CD14-positive monocyte (primary cell): ENCODE results near the gene NFE2L1. TPM values are rescaled to one million over a fixed set of nuclear protein-coding genes. Genes with fewer than 3 reads are reported as not detected.
A peak's percentile ranks its signal among the peaks of the same experiment; 100 is the strongest.

Experiments used
- DNase-seq, 3 donors: peaks; one replicate each; pipeline ENCODE4 v3.0.0-alpha.2; 2011 to 2022
- H2AFZ ChIP-seq: 2 replicates; pipeline ENCODE4 v1.6.0; 2012; ENCODE audit warnings: mild to moderate bottlenecking, low read depth, low read length, inconsistent platforms; ENCODE audit not compliant: insufficient read depth, poor library complexity, severe bottlenecking
- H3K27ac ChIP-seq, 2 donors: 1 replicate in 1 of 2; 2 replicates in 1 of 2; pipeline ENCODE4 v1.5.1; 2012 to 2013; ENCODE audit warnings: low read length in 2 of 2, control low read depth in 1 of 2, inconsistent platforms in 1 of 2, low read depth in 1 of 2, mild to moderate bottlenecking in 1 of 2
- H3K27me3 ChIP-seq, 2 donors: one replicate each; pipeline versions ENCODE4 v1.6.0 to v1.6.1; 2011 to 2013; ENCODE audit warnings: low read length in 2 of 2; ENCODE audit not compliant: control insufficient read depth in 2 of 2, insufficient read depth in 2 of 2
- H3K36me3 ChIP-seq, 2 donors: replicated peaks in 1 of 2; 1 replicate in 1 of 2; 2 replicates in 1 of 2; pipeline versions ENCODE4 v1.5.1 to v1.6.1; 2012 to 2013; ENCODE audit warnings: low read length in 2 of 2, control low read depth in 1 of 2, inconsistent platforms in 1 of 2, mild to moderate bottlenecking in 1 of 2; ENCODE audit not compliant: insufficient read depth in 2 of 2, control insufficient read depth in 1 of 2
- H3K4me1 ChIP-seq, 2 donors: 1 replicate in 1 of 2; 2 replicates in 1 of 2; pipeline versions ENCODE4 v1.5.1 to v1.6.1; 2012 to 2013; ENCODE audit warnings: low read length in 2 of 2, control low read depth in 1 of 2, inconsistent platforms in 1 of 2, mild to moderate bottlenecking in 1 of 2, moderate library complexity in 1 of 2; ENCODE audit not compliant: insufficient read depth in 2 of 2, control insufficient read depth in 1 of 2
- H3K4me2 ChIP-seq: replicated peaks from 2 replicates; pipeline ENCODE3; 2012; ENCODE audit warnings: low read length, moderate library complexity, mild to moderate bottlenecking; ENCODE audit not compliant: poor library complexity, severe bottlenecking; ENCODE audit errors: extremely low read depth
- H3K4me3 ChIP-seq, 3 experiments: fragments of 200-600 bp in 1 of 3; sonication (generic) in 1 of 3; replicated peaks in 1 of 3; 1 replicate in 2 of 3; 2 replicates in 1 of 3; pipeline ENCODE4 v1.5.1; 2011 to 2013; ENCODE audit warnings: low read length in 3 of 3, mild to moderate bottlenecking in 3 of 3, control low read depth in 2 of 3, low read depth in 2 of 3, inconsistent platforms in 1 of 3, moderate library complexity in 1 of 3
- H3K79me2 ChIP-seq: 2 replicates; pipeline ENCODE4 v1.6.0; 2012; ENCODE audit warnings: mild to moderate bottlenecking, control low read depth, inconsistent platforms, low read length, moderate library complexity; ENCODE audit not compliant: insufficient read depth
- H3K9ac ChIP-seq: 2 replicates; pipeline ENCODE4 v1.6.0; 2017; ENCODE audit warnings: low read length, mild to moderate bottlenecking; ENCODE audit not compliant: insufficient read depth, poor library complexity, severe bottlenecking
- H3K9me3 ChIP-seq, 2 donors: replicated peaks in 1 of 2; 1 replicate in 1 of 2; 2 replicates in 1 of 2; pipeline versions ENCODE4 v1.5.1 to v1.6.1; 2012 to 2013; ENCODE audit warnings: low read length in 2 of 2, control low read depth in 1 of 2; ENCODE audit not compliant: control insufficient read depth in 1 of 2, insufficient read depth in 1 of 2
- H4K20me1 ChIP-seq: 2 replicates; pipeline ENCODE4 v1.6.0; 2012; ENCODE audit warnings: mild to moderate bottlenecking, low read length, control low read depth, moderate library complexity; ENCODE audit not compliant: insufficient read depth
- H3K27ac Mint-ChIP-seq, 7 donors: one replicate each; pipeline ENCODE4 v1.8.0; 2020; ENCODE audit warnings: mild to moderate bottlenecking in 7 of 7, mixed read lengths in 7 of 7, moderate library complexity in 6 of 7, inconsistent platforms in 2 of 7
- H3K27me3 Mint-ChIP-seq, 3 donors: one replicate each; pipeline ENCODE4 v1.8.0; 2021 to 2022; ENCODE audit warnings: low read depth in 3 of 3, mild to moderate bottlenecking in 3 of 3, mixed read lengths in 3 of 3, moderate library complexity in 3 of 3, inconsistent platforms in 1 of 3
- H3K36me3 Mint-ChIP-seq, 2 donors: one replicate each; pipeline ENCODE4 v1.8.0; 2020; ENCODE audit warnings: mixed read lengths in 2 of 2, inconsistent platforms in 1 of 2, mild to moderate bottlenecking in 1 of 2
- H3K4me1 Mint-ChIP-seq: one replicate; pipeline ENCODE4 v1.8.0; 2020; ENCODE audit warnings: mild to moderate bottlenecking, mixed read lengths
- H3K4me3 Mint-ChIP-seq, 2 donors: one replicate each; pipeline ENCODE4 v1.8.0; 2020; ENCODE audit warnings: mild to moderate bottlenecking in 2 of 2, mixed read lengths in 2 of 2, moderate library complexity in 1 of 2
- H3K9me3 Mint-ChIP-seq, 7 donors: one replicate each; pipeline ENCODE4 v1.8.0; 2020 to 2022; ENCODE audit warnings: mixed read lengths in 7 of 7, mild to moderate bottlenecking in 6 of 7, moderate library complexity in 6 of 7, inconsistent platforms in 2 of 7
- WGBS: methylation state at CpG from one replicate; pipeline ENCODE4 v1.1.5; 2013; ENCODE audit warnings: missing lambda C conversion rate; ENCODE audit not compliant: insufficient coverage; 5-methylcytosine and 5-hydroxymethylcytosine counted together
- intact Hi-C, 2 donors: fragments of 100-400 bp; cut with micrococcal nuclease; formaldehyde crosslinking; loops; one replicate each; pipeline versions ENCODE4 v1.15.0 to v1.15.1; 2023
- polyA plus RNA-seq, 3 donors: library from polyadenylated mRNA; depleted of rRNA in 1 of 3; unstranded in 2 of 3; stranded (reverse) in 1 of 3; fragments of 300-500 nt in 2 of 3; fragments of >200 nt in 1 of 3; fragmentation: Illumina TruSeq in 2 of 3; gene quantifications; 1 replicate in 2 of 3; 2 replicates in 1 of 3; pipeline ENCODE4 v1.2.3, GENCODE V29; 2012 to 2021
- TF ChIP-seq, protein P1 (sequence below): fragments of 200-600 bp; IDR thresholded peaks from one replicate; pipeline ENCODE4 v1.8.0; 2022; ENCODE audit warnings: antibody characterized with exemption, mild to moderate bottlenecking

NFE2L1 gene
- polyA plus RNA-seq, 3 donors = 2.8 to 27.0 (median 7.1) TPM

DNA sequence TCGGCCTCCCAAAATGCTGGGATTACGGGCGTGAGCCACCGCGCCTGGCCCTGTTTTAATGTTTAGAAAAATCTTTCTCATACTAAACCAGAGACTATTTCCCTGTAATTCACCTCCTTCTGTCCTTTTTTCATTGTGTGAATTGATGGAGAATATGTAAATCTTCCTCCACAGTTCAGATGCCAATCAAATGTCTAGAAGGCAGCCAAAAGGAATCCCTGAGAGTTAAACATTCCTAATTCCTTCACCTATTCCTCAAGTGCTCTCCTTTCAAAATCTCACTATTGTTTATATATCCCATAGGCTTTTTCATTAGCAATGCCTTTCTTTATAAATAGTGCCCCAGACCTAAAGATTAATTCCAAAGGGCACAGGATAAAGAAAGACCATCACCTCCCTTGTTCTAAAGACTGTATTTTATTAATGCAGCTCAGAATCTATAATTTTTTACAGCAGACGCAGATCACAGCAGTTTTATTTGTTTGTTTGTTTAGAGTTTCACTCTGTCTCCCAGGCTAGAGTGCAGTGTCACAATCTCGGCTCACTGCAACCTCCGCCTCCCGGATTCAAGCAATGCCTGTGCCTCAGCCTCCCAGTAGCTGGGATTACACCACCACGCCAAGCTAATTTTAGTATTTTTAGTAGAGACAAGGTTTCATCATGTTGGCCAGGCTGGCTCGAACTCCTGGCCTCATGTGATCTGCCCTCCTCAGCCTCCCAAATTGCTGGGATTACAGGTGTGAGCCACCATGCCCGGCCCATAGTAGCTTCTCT, 41.0 kb upstream of the NFE2L1 start:
- DNase-seq = peak in 1 of 3 donors; percentile 39
- H3K4me3 Mint-ChIP-seq = peak overlapping the region; percentile 6 to 23
- TF ChIP-seq, protein P1, sequence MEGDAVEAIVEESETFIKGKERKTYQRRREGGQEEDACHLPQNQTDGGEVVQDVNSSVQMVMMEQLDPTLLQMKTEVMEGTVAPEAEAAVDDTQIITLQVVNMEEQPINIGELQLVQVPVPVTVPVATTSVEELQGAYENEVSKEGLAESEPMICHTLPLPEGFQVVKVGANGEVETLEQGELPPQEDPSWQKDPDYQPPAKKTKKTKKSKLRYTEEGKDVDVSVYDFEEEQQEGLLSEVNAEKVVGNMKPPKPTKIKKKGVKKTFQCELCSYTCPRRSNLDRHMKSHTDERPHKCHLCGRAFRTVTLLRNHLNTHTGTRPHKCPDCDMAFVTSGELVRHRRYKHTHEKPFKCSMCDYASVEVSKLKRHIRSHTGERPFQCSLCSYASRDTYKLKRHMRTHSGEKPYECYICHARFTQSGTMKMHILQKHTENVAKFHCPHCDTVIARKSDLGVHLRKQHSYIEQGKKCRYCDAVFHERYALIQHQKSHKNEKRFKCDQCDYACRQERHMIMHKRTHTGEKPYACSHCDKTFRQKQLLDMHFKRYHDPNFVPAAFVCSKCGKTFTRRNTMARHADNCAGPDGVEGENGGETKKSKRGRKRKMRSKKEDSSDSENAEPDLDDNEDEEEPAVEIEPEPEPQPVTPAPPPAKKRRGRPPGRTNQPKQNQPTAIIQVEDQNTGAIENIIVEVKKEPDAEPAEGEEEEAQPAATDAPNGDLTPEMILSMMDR = no peak

GRCh38 chr17:48010193-48010592, 38.0 kb upstream of the NFE2L1 start:
- no peak overlapping the region for H3K9ac ChIP-seq
- H3K27ac ChIP-seq = no peak overlapping the region
- H3K9me3 Mint-ChIP-seq = peaks cover 0 to 2% (median 0%) of the 10 kb centered on the region in 7 donors
- H3K9me3 ChIP-seq = no peaks in the 10 kb centered on the region
- TF ChIP-seq, protein P1 = no peak
- peaks cover 3 to 19% of the 10 kb centered on the region in 2 donors for H3K36me3 Mint-ChIP-seq
- H2AFZ ChIP-seq = no peak overlapping the region
- H3K36me3 ChIP-seq = no peaks in the 10 kb centered on the region
- H3K79me2 ChIP-seq = no peaks in the 10 kb centered on the region
- H3K27me3 Mint-ChIP-seq = peaks cover 26 to 44% (median 40%) of the 10 kb centered on the region in 3 donors
- no peak for DNase-seq
- peaks cover 48% of the 10 kb centered on the region for H3K4me1 Mint-ChIP-seq
- no peak overlapping the region for H3K4me3 ChIP-seq
- H3K27ac Mint-ChIP-seq = no peak overlapping the region
- no CpG with 5 or more reads among the region's 3 CpGs for WGBS
- no peak overlapping the region for H3K4me2 ChIP-seq
- H3K4me1 ChIP-seq = peaks cover 27 to 52% of the 10 kb centered on the region in 2 donors
- intact Hi-C loops = no loop called here
- H3K27me3 ChIP-seq = peaks cover 4 to 26% of the 10 kb centered on the region in 2 donors
- no peaks in the 10 kb centered on the region for H4K20me1 ChIP-seq
- no peak overlapping the region for H3K4me3 Mint-ChIP-seq

More for the DNA sequence above, 41.0 kb upstream of the NFE2L1 start:
- H3K79me2 ChIP-seq = no peaks in the 10 kb centered on the region
- H2AFZ ChIP-seq = no peak overlapping the region
- Mint-ChIP-seq H3K36me3 (peaks cover 2 to 3% of the 10 kb centered on the region in 2 donors), H3K4me1 (peaks cover 68% of the 10 kb centered on the region), H3K27me3 (peaks cover 5 to 17% (median 16%) of the 10 kb centered on the region in 3 donors), H3K27ac (peak overlapping the region; percentile 2 to 78 (median 74)), H3K9me3 (peaks cover 0 to 2% (median 0%) of the 10 kb centered on the region in 7 donors)
- no peaks in the 10 kb centered on the region for H3K9me3 ChIP-seq
- 80% methylated on average over 1 of the region's 12 CpGs for WGBS
- intact Hi-C loops = no loop called here
- peak overlapping the region; percentile 19 for H3K4me2 ChIP-seq
- H3K36me3 ChIP-seq = no peaks in the 10 kb centered on the region
- peak overlapping the region; percentile 9 to 36 for H3K27ac ChIP-seq
- H3K27me3 ChIP-seq = peaks cover 0 to 6% of the 10 kb centered on the region in 2 donors
- peaks cover 53 to 72% of the 10 kb centered on the region in 2 donors for H3K4me1 ChIP-seq
- H4K20me1 ChIP-seq = no peaks in the 10 kb centered on the region
- peak overlapping the region in 1 of 3 experiments; percentile 20 for H3K4me3 ChIP-seq
- no peak overlapping the region for H3K9ac ChIP-seq
